HCT116 (cell line): ENCODE measurements around the gene CMIP. TPM values are rescaled to one million over a fixed set of nuclear protein-coding genes. Genes with fewer than 3 reads are reported as not detected.
A peak's percentile ranks its signal among the peaks of the same experiment; 100 is the strongest.

Experiments
- ATAC-seq: fragments of 200-7000 bp; cut with Tn5 transposase; 2 replicates; pipeline ENCODE4 v1.9.1; 2020; ENCODE audit warnings: mild to moderate bottlenecking, moderate library complexity
- BruUV-seq: library from RNA; stranded (reverse); fragments of 400-500 nt; replicated peaks from 2 replicates; lab custom pipeline; 2021; lab: Mats Ljungman, UMichigan
- CTCF ChIA-PET: fragments of 300-600 bp; sonication (Branson Sonifier 250); formaldehyde crosslinking; loops from one replicate; lab custom pipeline; 2021; ENCODE audit warnings: antibody characterized with exemption; lab: Charles Lee
- POLR2A ChIA-PET: fragments of 300-600, 350-600 bp; sonication (Branson Sonifier 250); formaldehyde crosslinking; loops from one replicate; lab custom pipeline; 2021; ENCODE audit warnings: antibody characterized with exemption; lab: Charles Lee
- RAD21 ChIA-PET, 2 experiments: fragments of 300-600 bp; sonication (Branson Sonifier 250); formaldehyde crosslinking; loops; one replicate each; lab custom pipeline; 2023; ENCODE audit warnings: low total read pairs in 2 of 2; ENCODE audit not compliant: uncharacterized antibody in 2 of 2, unreplicated experiment in 2 of 2, low non-redundant PET in 1 of 2; lab: Charles Lee
- DNase-seq: peaks from one replicate; pipeline ENCODE4 v3.0.0-alpha.2; 2010; ENCODE audit warnings: low read depth, low spot score
- H2AFZ ChIP-seq: fragments of 200-600 bp; shearing (Covaris generic), sonication (generic); 2 replicates; pipeline ENCODE4 v1.6.1; 2017; ENCODE audit warnings: low read depth, mixed run types, mixed read lengths, antibody characterized with exemption, low read length; ENCODE audit not compliant: poor library complexity, severe bottlenecking
- H3K27ac ChIP-seq: 2 replicates; pipeline ENCODE4 v1.5.1; 2012; ENCODE audit warnings: low read depth, low read length
- H3K27me3 ChIP-seq: fragments of 200-600 bp; sonication (generic); 2 replicates; pipeline ENCODE4 v1.6.1; 2016; ENCODE audit warnings: mixed run types, low read length, mixed read lengths; ENCODE audit not compliant: insufficient read depth
- H3K36me3 ChIP-seq, 2 experiments: fragments of 200-500 bp in 1 of 2; fragments of 200-600 bp in 1 of 2; sonication (Bioruptor generic) in 1 of 2; sonication (generic) in 1 of 2; 2 replicates each; pipeline versions ENCODE4 v1.5.1 to v1.6.1; 2014 to 2016; ENCODE audit warnings: low read length in 2 of 2, inconsistent platforms in 1 of 2, mixed read lengths in 1 of 2, mixed run types in 1 of 2; ENCODE audit not compliant: insufficient read depth in 2 of 2, control insufficient read depth in 1 of 2
- H3K4me1 ChIP-seq, 2 experiments: fragments of 200-600 bp in 1 of 2; sonication (generic) in 1 of 2; 2 replicates each; pipeline versions ENCODE4 v1.5.1 to v1.6.1; 2012 to 2017; ENCODE audit warnings: low read length in 2 of 2, inconsistent platforms in 1 of 2, mild to moderate bottlenecking in 1 of 2, mixed read lengths in 1 of 2, mixed run types in 1 of 2, moderate library complexity in 1 of 2; ENCODE audit not compliant: insufficient read depth in 2 of 2, control insufficient read depth in 1 of 2
- H3K4me2 ChIP-seq: fragments of 200-600 bp; sonication (generic); 2 replicates; pipeline ENCODE4 v1.6.1; 2017; ENCODE audit warnings: mixed run types, low read length, mixed read lengths
- H3K4me3 ChIP-seq, 2 experiments: fragments of 200-600 bp in 1 of 2; sonication (generic) in 1 of 2; replicated peaks in 1 of 2; 2 replicates each; pipeline ENCODE4 v1.5.1; 2011 to 2016; ENCODE audit warnings: low read length in 2 of 2, control low read depth in 1 of 2, low read depth in 1 of 2, mild to moderate bottlenecking in 1 of 2, mixed read lengths in 1 of 2, mixed run types in 1 of 2
- H3K79me2 ChIP-seq: fragments of 200-600 bp; sonication (generic); 2 replicates; pipeline ENCODE4 v1.6.1; 2017; ENCODE audit warnings: mild to moderate bottlenecking, mixed run types, low read length, moderate library complexity, mixed read lengths; ENCODE audit not compliant: insufficient read depth
- H3K9ac ChIP-seq: fragments of 200-600 bp; sonication (generic); 2 replicates; pipeline ENCODE4 v1.6.1; 2016; ENCODE audit warnings: low read length, mixed read lengths
- H3K9me2 ChIP-seq: fragments of 200-600 bp; sonication (generic), shearing (Covaris generic); 2 replicates; pipeline ENCODE4 v1.6.1; 2017; ENCODE audit warnings: mixed run types, mild to moderate bottlenecking, moderate library complexity; ENCODE audit not compliant: insufficient read depth
- H3K9me3 ChIP-seq, 2 experiments: fragments of 200-500 bp in 1 of 2; fragments of 200-600 bp in 1 of 2; sonication (Bioruptor generic) in 1 of 2; sonication (generic) in 1 of 2; 2 replicates each; pipeline ENCODE4 v1.6.1; 2014 to 2017; ENCODE audit warnings: low read length in 2 of 2, mixed read lengths in 2 of 2, inconsistent platforms in 1 of 2, low read depth in 1 of 2, mild to moderate bottlenecking in 1 of 2, mixed run types in 1 of 2, moderate library complexity in 1 of 2; ENCODE audit not compliant: control insufficient read depth in 1 of 2, insufficient read depth in 1 of 2
- H4K20me1 ChIP-seq: fragments of 200-600 bp; sonication (generic), shearing (Covaris generic); 2 replicates; pipeline ENCODE4 v1.6.1; 2017; ENCODE audit warnings: mixed run types, mild to moderate bottlenecking, moderate library complexity; ENCODE audit not compliant: insufficient read depth
- CBX3 ChIP-seq: IDR thresholded peaks from 2 replicates; pipeline ENCODE4 v1.6.1; 2012; ENCODE audit warnings: low read depth
- EGR1 ChIP-seq: IDR thresholded peaks from 2 replicates; pipeline ENCODE4 v1.6.1; 2012; ENCODE audit warnings: low read depth
- ELF1 ChIP-seq: IDR thresholded peaks from 2 replicates; pipeline ENCODE4 v1.6.1; 2012; ENCODE audit warnings: low read depth, borderline replicate concordance
- EZH2 ChIP-seq: fragments of 200-600 bp; sonication (generic); IDR thresholded peaks from 2 replicates; pipeline ENCODE4 v1.6.1; 2017; ENCODE audit warnings: antibody characterized with exemption, mixed run types
- POLR2AphosphoS5 ChIP-seq: IDR thresholded peaks from 2 replicates; pipeline ENCODE4 v1.6.1; 2011; ENCODE audit warnings: mild to moderate bottlenecking, low read depth, low read length, moderate library complexity
- RAD21 ChIP-seq: IDR thresholded peaks from 2 replicates; pipeline ENCODE4 v1.6.1; 2012; ENCODE audit warnings: low read depth, mild to moderate bottlenecking
- SP1 ChIP-seq: IDR thresholded peaks from 2 replicates; pipeline ENCODE4 v1.6.1; 2012; ENCODE audit warnings: low read depth
- TCF7L2 ChIP-seq: IDR thresholded peaks from 2 replicates; pipeline ENCODE4 v1.7.0; 2011; ENCODE audit warnings: borderline replicate concordance, inconsistent platforms; ENCODE audit not compliant: insufficient read depth, insufficient read length; ENCODE audit errors: extremely low read depth
- ZFX ChIP-seq: fragments of 450-650 bp; IDR thresholded peaks from 2 replicates; pipeline ENCODE4 v1.6.1; 2017
- intact Hi-C: fragments of 100-400 bp; cut with micrococcal nuclease; formaldehyde crosslinking; loops from 2 replicates; pipeline ENCODE4 v1.10.0; 2022
- total RNA-seq: library from RNA; stranded (reverse); gene quantifications from one replicate; pipeline ENCODE4 v1.2.1, GENCODE V29; 2021; ENCODE audit not compliant: unreplicated experiment
- TF ChIP-seq, protein P1 (sequence below): IDR thresholded peaks from 2 replicates; pipeline ENCODE4 v1.6.1; 2012
- TF ChIP-seq, protein P2 (sequence below): IDR thresholded peaks from 2 replicates; pipeline ENCODE4 v1.6.1; 2011; ENCODE audit warnings: mild to moderate bottlenecking, low read length, moderate library complexity; ENCODE audit not compliant: insufficient replicate concordance; ENCODE audit errors: extremely low read depth
- TF ChIP-seq, protein P3 (sequence below): IDR thresholded peaks from 2 replicates; pipeline ENCODE4 v1.6.1; 2012
- TF ChIP-seq, protein P4 (sequence below), 3 experiments: fragments of 200-600 bp in 1 of 3; sonication (generic) in 1 of 3; IDR thresholded peaks in 2 of 3; conservative IDR thresholded peaks in 1 of 3; 2 replicates each; pipeline ENCODE4 v1.5.1; 2012 to 2017; ENCODE audit warnings: low read depth in 2 of 3, low read length in 2 of 3, antibody characterized with exemption in 1 of 3, borderline replicate concordance in 1 of 3, control low read depth in 1 of 3, mild to moderate bottlenecking in 1 of 3, mixed read lengths in 1 of 3, mixed run types in 1 of 3, moderate library complexity in 1 of 3; ENCODE audit not compliant: insufficient read depth in 1 of 3

Gene CMIP
- total RNA-seq, 1 experiment from 2014 or later, result 64.6 TPM

DNA sequence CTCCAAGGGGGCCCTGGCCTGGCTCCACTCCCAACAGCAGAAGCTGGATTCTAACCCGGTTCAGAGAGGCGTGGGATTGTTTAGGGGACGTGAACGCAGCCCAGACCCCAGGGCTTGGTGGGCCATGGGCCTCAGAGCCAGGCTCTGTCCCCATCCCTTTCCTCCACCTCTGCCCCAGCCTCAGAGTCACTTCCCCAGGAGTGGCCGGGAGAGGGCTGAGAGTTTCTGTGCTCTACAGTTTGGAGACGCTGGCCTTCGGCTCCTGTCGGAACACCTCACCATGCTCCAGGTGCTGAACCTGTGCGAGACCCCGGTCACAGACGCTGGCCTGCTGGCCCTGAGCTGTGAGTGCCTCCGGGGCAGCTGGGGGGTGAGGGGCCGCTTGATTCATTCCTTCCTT, 260.7 kb downstream of the CMIP start:
- Histone ChIP-seq H3K4me3 (no peak overlapping the region), H3K9me2 (no peaks in the 10 kb centered on the region), H3K9me3 (no peaks in the 10 kb centered on the region), H3K36me3 (peaks cover 11 to 24% of the 10 kb centered on the region in 2 experiments)
- no peak for TF ChIP-seq POLR2AphosphoS5
- TF ChIP-seq, protein P1, sequence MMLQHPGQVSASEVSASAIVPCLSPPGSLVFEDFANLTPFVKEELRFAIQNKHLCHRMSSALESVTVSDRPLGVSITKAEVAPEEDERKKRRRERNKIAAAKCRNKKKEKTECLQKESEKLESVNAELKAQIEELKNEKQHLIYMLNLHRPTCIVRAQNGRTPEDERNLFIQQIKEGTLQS, result no peak
- TF ChIP-seq EGR1, result no peak
- no peak for TF ChIP-seq TCF7L2
- TF ChIP-seq, all 23 proteins: peak for 0
- no peaks in the 10 kb centered on the region for H3K27me3 ChIP-seq
- H3K9ac ChIP-seq, result no peak overlapping the region
- CTCF ChIA-PET, result no interaction called here
- H3K79me2 ChIP-seq, result no peaks in the 10 kb centered on the region
- POLR2A ChIA-PET, result no interaction called here
- peaks cover 28 to 62% of the 10 kb centered on the region in 2 experiments for H3K4me1 ChIP-seq
- no TSS peak for BruUV-seq
- DNase-seq (no peak), ATAC-seq (no peak)
- no peak overlapping the region for H3K27ac ChIP-seq
- no peak overlapping the region for H2AFZ ChIP-seq
- RAD21 ChIA-PET, result no interaction called here
- no peaks in the 10 kb centered on the region for H4K20me1 ChIP-seq
- intact Hi-C loops, result no loop called here
- H3K4me2 ChIP-seq, result no peak overlapping the region

DNA sequence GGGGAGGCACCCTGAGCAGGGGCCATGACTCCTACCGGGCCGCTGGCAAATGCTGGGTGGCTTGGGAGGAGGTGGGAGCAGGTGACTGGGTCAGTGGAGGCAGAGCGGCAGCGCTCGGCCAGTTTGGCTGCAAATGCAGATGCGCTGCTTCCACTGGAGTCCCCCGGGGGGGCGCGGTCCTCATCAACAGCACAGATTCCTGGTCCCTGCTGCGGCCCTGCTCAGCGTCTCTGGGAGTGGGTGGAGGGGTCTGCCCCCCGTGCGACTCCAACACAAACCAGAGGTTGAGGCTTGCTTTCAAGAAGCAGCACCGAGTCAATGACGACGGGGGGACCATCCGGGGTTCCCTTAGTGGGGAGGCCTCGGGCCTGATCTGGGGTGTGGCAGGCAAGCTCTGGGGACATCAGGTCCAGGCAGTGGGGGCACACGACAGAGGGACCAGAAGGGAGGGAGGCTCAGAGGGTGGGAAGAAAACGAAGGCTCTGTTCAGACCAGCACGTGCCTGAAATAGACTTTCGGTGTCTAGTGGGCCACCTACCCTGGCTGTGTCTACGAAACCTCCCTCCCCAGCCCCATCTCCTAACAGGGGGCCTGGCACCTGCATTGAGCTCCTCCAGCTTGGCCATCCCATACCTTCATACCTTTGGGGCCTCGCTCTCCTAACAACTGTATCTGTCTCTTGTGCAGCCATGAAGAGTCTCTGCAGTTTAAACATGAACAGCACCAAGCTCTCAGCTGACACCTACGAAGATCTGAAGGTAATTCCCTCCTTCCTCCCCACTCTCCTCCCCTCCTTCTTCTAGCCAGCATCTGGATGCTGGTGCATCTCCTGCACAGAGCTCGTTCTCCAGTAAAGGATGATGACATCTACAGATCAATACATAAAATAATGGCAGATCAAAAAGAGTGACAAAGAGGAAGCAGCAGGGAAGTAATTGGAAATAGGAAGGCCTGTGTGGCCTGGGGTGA, 262.0 kb downstream of the CMIP start:
- Histone ChIP-seq H3K27me3 (no peaks in the 10 kb centered on the region), H3K9me2 (no peaks in the 10 kb centered on the region), H3K4me2 (peak overlapping the region; percentile 30), H3K36me3 (peaks cover 11 to 24% of the 10 kb centered on the region in 2 experiments), H2AFZ (no peak overlapping the region), H3K9ac (0 out of 2 replicates have a peak overlapping the region, but pooled peaks have one; percentile 6), H3K4me1 (peaks cover 34 to 72% of the 10 kb centered on the region in 2 experiments), H4K20me1 (0 out of 2 replicates have a peak, but pooled peaks cover 3% of the 10 kb centered on the region), H3K79me2 (no peaks in the 10 kb centered on the region), H3K27ac (peak overlapping the region; percentile 43; the same call in 1 of the 2 replicates), H3K4me3 (no peak overlapping the region), H3K9me3 (no peaks in the 10 kb centered on the region)
- no peak for ATAC-seq
- no TSS peak for BruUV-seq
- ChIA-PET CTCF (no interaction called here), RAD21 (no interaction called here), POLR2A (no interaction called here)
- DNase-seq, result no peak
- intact Hi-C loops, result no loop called here
- TF ChIP-seq ELF1 (no peak), CBX3 (no peak), SP1 (no peak), RAD21 (no peak), EZH2 (no peak), ZFX (no peak)
- TF ChIP-seq, protein P1, result no peak
- TF ChIP-seq, protein P2, sequence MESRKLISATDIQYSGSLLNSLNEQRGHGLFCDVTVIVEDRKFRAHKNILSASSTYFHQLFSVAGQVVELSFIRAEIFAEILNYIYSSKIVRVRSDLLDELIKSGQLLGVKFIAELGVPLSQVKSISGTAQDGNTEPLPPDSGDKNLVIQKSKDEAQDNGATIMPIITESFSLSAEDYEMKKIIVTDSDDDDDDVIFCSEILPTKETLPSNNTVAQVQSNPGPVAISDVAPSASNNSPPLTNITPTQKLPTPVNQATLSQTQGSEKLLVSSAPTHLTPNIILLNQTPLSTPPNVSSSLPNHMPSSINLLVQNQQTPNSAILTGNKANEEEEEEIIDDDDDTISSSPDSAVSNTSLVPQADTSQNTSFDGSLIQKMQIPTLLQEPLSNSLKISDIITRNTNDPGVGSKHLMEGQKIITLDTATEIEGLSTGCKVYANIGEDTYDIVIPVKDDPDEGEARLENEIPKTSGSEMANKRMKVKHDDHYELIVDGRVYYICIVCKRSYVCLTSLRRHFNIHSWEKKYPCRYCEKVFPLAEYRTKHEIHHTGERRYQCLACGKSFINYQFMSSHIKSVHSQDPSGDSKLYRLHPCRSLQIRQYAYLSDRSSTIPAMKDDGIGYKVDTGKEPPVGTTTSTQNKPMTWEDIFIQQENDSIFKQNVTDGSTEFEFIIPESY, result no peak
- TF ChIP-seq, protein P3, sequence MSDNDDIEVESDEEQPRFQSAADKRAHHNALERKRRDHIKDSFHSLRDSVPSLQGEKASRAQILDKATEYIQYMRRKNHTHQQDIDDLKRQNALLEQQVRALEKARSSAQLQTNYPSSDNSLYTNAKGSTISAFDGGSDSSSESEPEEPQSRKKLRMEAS, result no peak
- TF ChIP-seq, protein P4, sequence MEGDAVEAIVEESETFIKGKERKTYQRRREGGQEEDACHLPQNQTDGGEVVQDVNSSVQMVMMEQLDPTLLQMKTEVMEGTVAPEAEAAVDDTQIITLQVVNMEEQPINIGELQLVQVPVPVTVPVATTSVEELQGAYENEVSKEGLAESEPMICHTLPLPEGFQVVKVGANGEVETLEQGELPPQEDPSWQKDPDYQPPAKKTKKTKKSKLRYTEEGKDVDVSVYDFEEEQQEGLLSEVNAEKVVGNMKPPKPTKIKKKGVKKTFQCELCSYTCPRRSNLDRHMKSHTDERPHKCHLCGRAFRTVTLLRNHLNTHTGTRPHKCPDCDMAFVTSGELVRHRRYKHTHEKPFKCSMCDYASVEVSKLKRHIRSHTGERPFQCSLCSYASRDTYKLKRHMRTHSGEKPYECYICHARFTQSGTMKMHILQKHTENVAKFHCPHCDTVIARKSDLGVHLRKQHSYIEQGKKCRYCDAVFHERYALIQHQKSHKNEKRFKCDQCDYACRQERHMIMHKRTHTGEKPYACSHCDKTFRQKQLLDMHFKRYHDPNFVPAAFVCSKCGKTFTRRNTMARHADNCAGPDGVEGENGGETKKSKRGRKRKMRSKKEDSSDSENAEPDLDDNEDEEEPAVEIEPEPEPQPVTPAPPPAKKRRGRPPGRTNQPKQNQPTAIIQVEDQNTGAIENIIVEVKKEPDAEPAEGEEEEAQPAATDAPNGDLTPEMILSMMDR (IDR thresholded peaks at IDR 0.05 in 2 of 3, conservative IDR thresholded peaks at IDR 0.05 in 1 of 3; ENCODE audit: borderline replicate concordance in 1 of 3, insufficient read depth in 1 of 3, low read depth in 2 of 3, low read length in 2 of 3), result no peak
